Hypothalamus (tissue), 51 donors: ENCODE measurements around the gene NSG1.

Source experiments
- DNase-seq, 51 donors: peaks; one replicate each; lab custom pipeline; 2025; lab: John Stamatoyannopoulos, UW

NSG1 gene

GRCh38 chr4:4395371-4395770, 8.5 kb downstream of the NSG1 start:
- no peak for DNase-seq

GRCh38 chr4:4395849-4396627, 9.1 kb downstream of the NSG1 start:
- peak in 17 of 51 donors; percentile 19 to 62 (median 37) for DNase-seq

- peak in 2 of 51 donors; percentile 27 to 49 for DNase-seq
Observed at GRCh38 chr4:4396628-4397440, 9.9 kb downstream of the NSG1 start.

GRCh38 chr4:4397441-4397819, 10.5 kb downstream of the NSG1 start:
- no peak for DNase-seq

GRCh38 chr4:4398430-4398829, 11.5 kb downstream of the NSG1 start:
- DNase-seq: no peak

GRCh38 chr4:4401036-4401435, 14.1 kb downstream of the NSG1 start:
- no peak for DNase-seq

- DNase-seq: no peak
Observed at GRCh38 chr4:4402966-4403365, 16.1 kb downstream of the NSG1 start.

GRCh38 chr4:4405358-4405962, 18.6 kb downstream of the NSG1 start:
- DNase-seq: no peak

GRCh38 chr4:4406455-4407298, 19.8 kb downstream of the NSG1 start:
- DNase-seq: no peak

GRCh38 chr4:4407299-4408131, 20.6 kb downstream of the NSG1 start:
- no peak for DNase-seq

GRCh38 chr4:4408132-4408523, 21.2 kb downstream of the NSG1 start:
- no peak for DNase-seq

- DNase-seq: no peak
Observed at GRCh38 chr4:4408576-4409335, 21.9 kb downstream of the NSG1 start.

- no peak for DNase-seq
Observed at GRCh38 chr4:4409416-4410115, 22.7 kb downstream of the NSG1 start.

- no peak for DNase-seq
Observed at GRCh38 chr4:4410271-4410670, 23.4 kb downstream of the NSG1 start.

GRCh38 chr4:4411906-4412305, 25.0 kb downstream of the NSG1 start:
- DNase-seq: no peak

- DNase-seq: no peak
Observed at GRCh38 chr4:4412641-4413372, 25.9 kb downstream of the NSG1 start.

GRCh38 chr4:4413373-4413725, 26.4 kb downstream of the NSG1 start:
- DNase-seq: no peak

GRCh38 chr4:4413806-4414205, 26.9 kb downstream of the NSG1 start:
- DNase-seq: no peak
